Measurements from ENCODE around the gene HGS. TPM values are rescaled to one million over a fixed set of nuclear protein-coding genes. Genes with fewer than 3 reads are reported as not detected.

HGS gene
- total RNA-seq, 4 donors from 2014 or later = 91.0 to 181 (median 107) TPM

- Histone ChIP-seq H3K4me3 (no peak overlapping the region), H3K4me1 (peaks cover 4% of the 10 kb centered on the region), H3K27ac (no peak overlapping the region), H3K27me3 (peaks cover 10% of the 10 kb centered on the region), H3K36me3 (no peaks in the 10 kb centered on the region), H3K9me3 (no peaks in the 10 kb centered on the region)
- no peak for DNase-seq (ENCODE audit: low spot score in 2 of 2)
- WGBS = 78% methylated on average over 12 of the region's 22 CpGs
- no peak for TF ChIP-seq CTCF (IDR thresholded peaks at IDR 0.05)
Measured at GRCh38 chr17:81741049-81741593, 57.3 kb downstream of the HGS start.

GRCh38 chr17:81741594-81742452 lies 58.0 kb downstream of the HGS start:
- Histone ChIP-seq H3K4me1 (no peaks in the 10 kb centered on the region), H3K4me3 (no peak overlapping the region), H3K36me3 (no peaks in the 10 kb centered on the region), H3K27ac (no peak overlapping the region), H3K9me3 (no peaks in the 10 kb centered on the region), H3K27me3 (peaks cover 10% of the 10 kb centered on the region)
- DNase-seq (ENCODE audit: low spot score in 2 of 2) = no peak
- 85% methylated on average over 6 of the region's 26 CpGs for WGBS
- TF ChIP-seq POLR2A (IDR thresholded peaks at IDR 0.05) (no peak), POLR2AphosphoS5 (IDR thresholded peaks at IDR 0.05) (no peak), CTCF (IDR thresholded peaks at IDR 0.05) (no peak), EP300 (IDR thresholded peaks at IDR 0.05) (no peak)

Other genes with a start within 250 kb of the HGS start
- gene ACTG1, start 171.2 kb upstream of the HGS start, total RNA-seq = 1,000 to 10,000 TPM; 2,659 to 6,485 (median 4,163) TPM
- 1 to 10 TPM in 3 of 4 donors, under 1 TPM in 1; 0.52 to 4.7 (median 3.3) TPM for gene FSCN2, start 155.6 kb upstream of the HGS start, total RNA-seq
- gene FAAP100, start 131.7 kb upstream of the HGS start, total RNA-seq = 10 to 100 TPM; 33.0 to 44.2 (median 37.7) TPM
- gene NPLOC4, start 46.9 kb upstream of the HGS start, total RNA-seq = 100 to 1,000 TPM in 1 of 4 donors, 10 to 100 TPM in 3; 77.1 to 115 (median 91.7) TPM
- 1 to 10 TPM in 3 of 4 donors, under 1 TPM in 1; 0.99 to 9.2 (median 2.5) TPM for gene TSPAN10, start 46.8 kb upstream of the HGS start, total RNA-seq
- under 1 TPM in 1 of 4 donors, not detected in 3; 0.53 TPM for gene PDE6G, start 27.5 kb upstream of the HGS start, total RNA-seq
- gene OXLD1, start 17.4 kb upstream of the HGS start, total RNA-seq = 10 to 100 TPM; 39.6 to 68.1 (median 47.6) TPM
- 10 to 100 TPM; 14.9 to 29.8 (median 24.5) TPM for gene CCDC137, start 17.3 kb upstream of the HGS start, total RNA-seq
- gene ARL16, start 214 bp upstream of the HGS start, total RNA-seq = 10 to 100 TPM; 20.2 to 39.4 (median 36.2) TPM
- gene MRPL12, start 19.4 kb downstream of the HGS start, total RNA-seq = 10 to 100 TPM; 27.6 to 65.7 (median 52.1) TPM
- 10 to 100 TPM; 14.1 to 32.0 (median 16.9) TPM for gene SLC25A10, start 28.3 kb downstream of the HGS start, total RNA-seq
- gene GCGR, start 120.1 kb downstream of the HGS start, total RNA-seq = 1 to 10 TPM in 2 of 4 donors, under 1 TPM in 2; 0.52 to 3.8 (median 1.3) TPM
- 10 to 100 TPM; 20.3 to 29.3 (median 27.4) TPM for gene MCRIP1, start 149.3 kb downstream of the HGS start, total RNA-seq
- gene PPP1R27, start 151.0 kb downstream of the HGS start, total RNA-seq = 1 to 10 TPM in 1 of 4 donors, not detected in 3; 1.3 TPM
- gene P4HB, start 176.5 kb downstream of the HGS start, total RNA-seq = 1,000 to 10,000 TPM in 1 of 4 donors, 100 to 1,000 TPM in 3; 521 to 1,041 (median 898) TPM
- gene ARHGDIA, start 187.3 kb downstream of the HGS start, total RNA-seq = 100 to 1,000 TPM; 157 to 202 (median 180) TPM
- 100 to 1,000 TPM in 2 of 4 donors, 10 to 100 TPM in 2; 43.0 to 110 (median 96.3) TPM for gene ALYREF, start 207.6 kb downstream of the HGS start, total RNA-seq
- 100 to 1,000 TPM in 3 of 4 donors, 10 to 100 TPM in 1; 73.7 to 135 (median 121) TPM for gene ANAPC11, start 207.7 kb downstream of the HGS start, total RNA-seq
- gene NPB, start 218.2 kb downstream of the HGS start, total RNA-seq = under 1 TPM in 1 of 4 donors, not detected in 3; 0.40 TPM
- 10 to 100 TPM; 23.7 to 34.2 (median 30.4) TPM for gene PCYT2, start 227.4 kb downstream of the HGS start, total RNA-seq
- 10 to 100 TPM; 30.7 to 52.4 (median 38.9) TPM for gene SIRT7, start 234.2 kb downstream of the HGS start, total RNA-seq
- gene MAFG, start 243.7 kb downstream of the HGS start, total RNA-seq = 10 to 100 TPM; 17.1 to 21.1 (median 19.0) TPM